Spleen (tissue), 11 donors: Measurements from ENCODE around the gene KRTAP10-1. TPM values are rescaled to one million over a fixed set of nuclear protein-coding genes. Genes with fewer than 3 reads are reported as not detected.

Experiments
- DNase-seq: peaks from one replicate; pipeline ENCODE4 v3.0.0-alpha.2; 2020
- H3K27ac ChIP-seq, 8 donors: fragments of 200-600 bp; sonication (generic) in 7 of 8; 1 replicate in 4 of 8; 2 replicates in 4 of 8; pipeline versions ENCODE4 v1.5.0 to v1.8.0; 2016 to 2021; ENCODE audit warnings: inconsistent platforms in 4 of 8, mild to moderate bottlenecking in 4 of 8, moderate library complexity in 1 of 8
- H3K27me3 ChIP-seq, 7 donors: fragments of 200-600 bp; sonication (generic) in 6 of 7; replicated peaks in 1 of 7; 1 replicate in 4 of 7; 2 replicates in 3 of 7; pipeline versions ENCODE4 v1.5.0 to v1.8.0; 2016 to 2021; ENCODE audit warnings: inconsistent platforms in 3 of 7, mild to moderate bottlenecking in 1 of 7
- H3K36me3 ChIP-seq, 6 donors: fragments of 200-600 bp; sonication (generic) in 5 of 6; 1 replicate in 4 of 6; 2 replicates in 2 of 6; pipeline versions ENCODE4 v1.5.0 to v1.8.0; 2016 to 2021; ENCODE audit warnings: inconsistent platforms in 2 of 6
- H3K4me1 ChIP-seq, 6 donors: fragments of 200-600 bp; sonication (generic) in 5 of 6; 1 replicate in 3 of 6; 2 replicates in 3 of 6; pipeline versions ENCODE4 v1.5.0 to v1.8.0; 2016 to 2021; ENCODE audit warnings: inconsistent platforms in 3 of 6
- H3K4me3 ChIP-seq, 8 donors: fragments of 200-600 bp; sonication (generic) in 7 of 8; 1 replicate in 4 of 8; 2 replicates in 4 of 8; pipeline versions ENCODE4 v1.5.0 to v1.8.0; 2016 to 2021; ENCODE audit warnings: inconsistent platforms in 4 of 8, mild to moderate bottlenecking in 4 of 8, moderate library complexity in 2 of 8
- H3K9me3 ChIP-seq, 8 donors: fragments of 200-600 bp; sonication (generic) in 7 of 8; 1 replicate in 4 of 8; 2 replicates in 4 of 8; pipeline versions ENCODE4 v1.5.0 to v1.8.0; 2016 to 2021; ENCODE audit warnings: inconsistent platforms in 4 of 8
- POLR2A ChIP-seq, 3 donors: fragments of 450-650 bp; IDR thresholded peaks; one replicate each; pipeline ENCODE4 v1.5.1; 2017; ENCODE audit warnings: antibody characterized with exemption in 3 of 3, mild to moderate bottlenecking in 1 of 3
- POLR2AphosphoS5 ChIP-seq, 3 donors: sonication (generic); formaldehyde crosslinking; IDR thresholded peaks; one replicate each; pipeline ENCODE4 v1.5.1; 2017; ENCODE audit warnings: antibody characterized with exemption in 3 of 3
- WGBS, 5 donors: extraction: QIAGEN DNeasy Blood & Tissue Kit in 3 of 5; methylation state at CpG; one replicate each; pipeline versions ENCODE4 v1.1.5 to v1.1.7; 2013 to 2018; 5-methylcytosine and 5-hydroxymethylcytosine counted together
- intact Hi-C: fragments of 100-400 bp; cut with DNase I; formaldehyde crosslinking; loops from one replicate; pipeline ENCODE4 v1.15.0; 2023; ENCODE audit warnings: low total_unique reads
- polyA plus RNA-seq, 3 donors: library from polyadenylated mRNA; stranded (reverse); fragments of 200-250 nt; gene quantifications; one replicate each; pipeline ENCODE4 v1.2.1, GENCODE V29; 2013
- total RNA-seq, 7 donors: library from RNA; depleted of rRNA in 3 of 7; stranded (reverse); fragments of >200 nt in 3 of 7; fragmentation: NEBNext Ultra II Directional in 4 of 7; extraction: Animal tissue kit (Norgen Biotek cat#: 25700) in 4 of 7; gene quantifications; one replicate each; pipeline versions ENCODE4 v1.1.0 to v1.2.1, GENCODE V29; 2016 to 2021
- TF ChIP-seq, protein P1 (sequence below), 11 experiments: fragments of 200-600 bp in 7 of 11; fragments of 450-650 bp in 4 of 11; sonication (generic) in 4 of 11; IDR thresholded peaks in 8 of 11; conservative IDR thresholded peaks in 3 of 11; 1 replicate in 7 of 11; 2 replicates in 4 of 11; pipeline versions ENCODE4 v1.4.0 to v1.8.0; 2016 to 2021; ENCODE audit warnings: antibody characterized with exemption in 11 of 11, inconsistent platforms in 4 of 11, mild to moderate bottlenecking in 1 of 11
- donor health status: healthy with polysubstance abuse.
- donor health status: DM: no; HTN: no; CAD: no; lungs with moderate emphysema.
- donor health status: DM: no; HTN: no; CAD: no.
- donor health status: Bipolar disorder and iron deficiency.
- donor health status: healthy.
- donor health status: DM: no; HTN: no; CAD: no.
- donor health status: DM: yes; HTN: yes; CAD: no.

KRTAP10-1 gene
- total and polyA plus RNA-seq, 10 donors, result not detected

DNA sequence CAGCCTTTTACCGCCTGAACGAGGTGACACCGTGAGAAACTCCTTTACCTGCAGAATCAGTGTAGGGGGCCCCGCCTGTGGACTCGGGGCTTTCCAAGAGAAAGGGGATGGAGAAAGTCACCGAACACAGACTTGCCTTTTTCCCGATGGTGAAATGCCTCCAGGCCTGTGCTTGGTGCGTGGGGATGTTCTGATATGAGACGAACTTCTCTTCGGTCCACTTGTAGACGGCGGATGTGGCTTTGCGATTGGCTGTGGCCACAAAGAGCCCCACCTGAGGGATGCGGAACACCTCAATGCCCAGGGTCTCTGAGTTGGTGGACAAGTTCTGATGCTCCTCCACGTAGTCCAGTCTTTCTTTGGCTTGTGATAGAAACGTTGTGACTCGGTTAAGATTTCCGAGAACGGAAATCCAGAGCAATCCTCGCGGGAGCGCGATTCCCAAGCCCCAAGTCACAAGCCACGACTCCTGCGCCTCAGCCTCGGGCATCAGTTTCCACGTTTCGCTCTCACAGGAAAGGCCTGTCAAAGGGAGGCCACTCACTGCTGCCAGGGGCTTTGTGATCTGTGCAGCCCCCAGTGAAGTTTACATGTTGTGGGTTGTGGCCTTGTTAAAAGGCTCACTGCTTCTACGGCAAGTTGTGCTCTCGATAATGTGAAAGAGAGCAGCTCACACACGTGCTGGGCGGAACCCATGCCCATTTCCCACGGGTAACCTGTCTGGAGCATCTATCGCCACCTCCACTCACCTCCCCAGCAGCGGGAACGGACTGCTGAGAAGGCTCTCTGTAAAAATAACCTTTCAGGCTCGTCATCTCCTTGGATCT, 12.6 kb downstream of the KRTAP10-1 start:
- WGBS, 5 donors, result 88 to 92% (median 88%) methylated on average over 37 of the region's 37 CpGs
- no peaks in the 10 kb centered on the region for H3K4me1 ChIP-seq
- DNase-seq, result no peak
- intact Hi-C loops, result no loop called here
- peaks cover 0 to 40% (median 0%) of the 10 kb centered on the region in 7 donors for H3K27me3 ChIP-seq
- H3K27ac ChIP-seq, result no peak overlapping the region
- TF ChIP-seq POLR2AphosphoS5 (IDR thresholded peaks at IDR 0.05) (no peak), POLR2A (IDR thresholded peaks at IDR 0.05) (no peak)
- TF ChIP-seq, protein P1, sequence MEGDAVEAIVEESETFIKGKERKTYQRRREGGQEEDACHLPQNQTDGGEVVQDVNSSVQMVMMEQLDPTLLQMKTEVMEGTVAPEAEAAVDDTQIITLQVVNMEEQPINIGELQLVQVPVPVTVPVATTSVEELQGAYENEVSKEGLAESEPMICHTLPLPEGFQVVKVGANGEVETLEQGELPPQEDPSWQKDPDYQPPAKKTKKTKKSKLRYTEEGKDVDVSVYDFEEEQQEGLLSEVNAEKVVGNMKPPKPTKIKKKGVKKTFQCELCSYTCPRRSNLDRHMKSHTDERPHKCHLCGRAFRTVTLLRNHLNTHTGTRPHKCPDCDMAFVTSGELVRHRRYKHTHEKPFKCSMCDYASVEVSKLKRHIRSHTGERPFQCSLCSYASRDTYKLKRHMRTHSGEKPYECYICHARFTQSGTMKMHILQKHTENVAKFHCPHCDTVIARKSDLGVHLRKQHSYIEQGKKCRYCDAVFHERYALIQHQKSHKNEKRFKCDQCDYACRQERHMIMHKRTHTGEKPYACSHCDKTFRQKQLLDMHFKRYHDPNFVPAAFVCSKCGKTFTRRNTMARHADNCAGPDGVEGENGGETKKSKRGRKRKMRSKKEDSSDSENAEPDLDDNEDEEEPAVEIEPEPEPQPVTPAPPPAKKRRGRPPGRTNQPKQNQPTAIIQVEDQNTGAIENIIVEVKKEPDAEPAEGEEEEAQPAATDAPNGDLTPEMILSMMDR (IDR thresholded peaks at IDR 0.05 in 8 of 11, conservative IDR thresholded peaks at IDR 0.05 in 3 of 11), result no peak
- no peaks in the 10 kb centered on the region for H3K9me3 ChIP-seq
- no peak overlapping the region for H3K4me3 ChIP-seq
- H3K36me3 ChIP-seq, result no peaks in the 10 kb centered on the region

DNA sequence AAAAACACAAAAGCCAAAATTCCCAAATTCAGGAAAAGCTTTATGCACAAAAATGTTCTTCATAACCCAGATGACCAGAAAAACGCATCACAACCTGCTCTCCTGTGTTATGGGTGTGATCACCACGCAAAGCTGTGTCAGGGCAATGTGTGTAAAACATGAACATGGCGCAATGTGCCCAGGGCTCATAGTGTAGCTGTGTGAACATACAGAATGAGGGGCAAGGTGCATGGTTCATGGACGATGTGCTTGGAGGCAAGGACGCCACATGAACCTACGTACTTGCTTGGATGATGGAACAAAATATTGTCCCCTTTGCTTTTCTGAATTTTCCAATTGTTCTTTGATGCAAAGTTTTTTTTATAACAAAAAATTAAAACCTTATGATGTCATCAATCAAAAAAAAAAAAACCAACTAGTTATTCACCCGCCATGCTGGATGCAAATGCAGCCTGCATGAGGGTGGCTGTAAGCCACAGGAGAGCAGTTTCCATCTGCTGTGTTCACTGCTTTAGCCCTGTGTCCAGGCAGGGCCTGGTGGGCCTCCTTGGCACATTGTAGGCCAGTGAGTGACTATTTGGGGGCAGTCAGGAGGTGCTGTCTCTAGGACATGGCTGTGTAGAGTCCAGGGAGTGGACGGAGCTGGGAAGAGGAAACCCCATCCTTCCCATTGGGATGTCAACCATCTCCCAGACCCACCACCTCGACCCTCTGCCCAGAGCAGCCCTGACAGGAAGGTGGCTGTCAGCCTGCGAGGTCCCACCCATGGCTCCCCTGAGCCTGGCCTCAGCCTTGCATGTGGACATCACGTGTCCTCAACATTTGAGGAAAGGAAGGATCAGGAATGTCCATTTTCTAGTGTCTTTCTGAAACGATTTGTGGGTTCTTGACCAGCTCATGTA, 13.6 kb downstream of the KRTAP10-1 start:
- Histone ChIP-seq H3K9me3 (no peaks in the 10 kb centered on the region), H3K4me3 (no peak overlapping the region), H3K27ac (no peak overlapping the region), H3K36me3 (no peaks in the 10 kb centered on the region), H3K4me1 (no peaks in the 10 kb centered on the region), H3K27me3 (peaks cover 0 to 41% (median 0%) of the 10 kb centered on the region in 7 donors)
- no peak for DNase-seq
- TF ChIP-seq POLR2A (IDR thresholded peaks at IDR 0.05) (no peak), POLR2AphosphoS5 (IDR thresholded peaks at IDR 0.05) (no peak)
- TF ChIP-seq, protein P1 (IDR thresholded peaks at IDR 0.05 in 8 of 11, conservative IDR thresholded peaks at IDR 0.05 in 3 of 11), result no peak
- WGBS, 5 donors, result 82 to 92% (median 84%) methylated on average over 12 of the region's 12 CpGs
- intact Hi-C loops, result no loop called here

DNA sequence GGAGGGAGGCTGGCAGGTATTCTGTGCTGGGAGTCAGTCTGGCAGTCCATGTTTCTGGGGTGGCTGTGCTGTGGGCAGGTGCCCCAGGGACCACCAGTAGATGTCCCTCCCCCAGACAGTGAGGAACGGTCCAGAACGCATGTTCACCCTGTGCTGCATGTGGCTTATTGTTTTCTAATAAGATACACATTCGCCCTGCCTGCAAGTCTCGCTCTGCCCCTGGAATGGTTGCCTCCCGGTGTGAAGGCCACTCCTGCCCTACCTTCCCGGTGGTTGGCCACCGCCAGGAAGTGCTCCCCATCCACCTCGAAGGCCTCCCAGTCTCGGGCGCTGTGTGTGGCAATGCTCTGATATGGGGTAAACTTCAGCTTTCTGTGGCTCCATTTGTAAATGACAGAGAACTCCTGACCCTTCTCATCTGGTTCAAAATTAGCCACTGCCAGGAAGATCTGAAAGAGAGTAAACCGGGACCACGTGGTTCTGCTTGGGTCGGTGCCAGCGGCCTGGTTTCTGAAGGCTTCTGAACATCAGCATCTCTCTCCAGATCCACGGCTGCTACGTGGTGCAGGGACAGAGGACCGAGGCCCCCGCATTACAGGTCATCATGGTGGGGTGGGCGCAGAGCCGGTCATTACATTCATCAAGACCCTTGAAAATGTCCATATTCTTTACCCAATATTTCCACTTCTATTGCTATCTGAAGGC, 14.5 kb downstream of the KRTAP10-1 start:
- Histone ChIP-seq H3K4me1 (no peaks in the 10 kb centered on the region), H3K36me3 (no peaks in the 10 kb centered on the region), H3K27me3 (peaks cover 0 to 40% (median 0%) of the 10 kb centered on the region in 7 donors), H3K27ac (no peak overlapping the region), H3K9me3 (no peaks in the 10 kb centered on the region), H3K4me3 (no peak overlapping the region)
- WGBS, 5 donors, result 85 to 91% (median 87%) methylated on average over 15 to 20 of the region's 20 CpGs
- no peak for TF ChIP-seq POLR2AphosphoS5 (IDR thresholded peaks at IDR 0.05)
- no peak for TF ChIP-seq POLR2A (IDR thresholded peaks at IDR 0.05)
- TF ChIP-seq, protein P1 (IDR thresholded peaks at IDR 0.05 in 8 of 11, conservative IDR thresholded peaks at IDR 0.05 in 3 of 11), result no peak
- intact Hi-C loops, result no loop called here
- no peak for DNase-seq
